Measurements from ENCODE around the gene ANXA6.
A peak's percentile ranks its signal among the peaks of the same experiment; 100 is the strongest.

ANXA6 gene

GRCh38 chr5:151058891-151059489 is 98.6 kb downstream of the ANXA6 start:
- DNase-seq (ENCODE audit: low read depth): no peak
- TF ChIP-seq CTCF (conservative IDR thresholded peaks at IDR 0.05; ENCODE audit: low read depth, low read length): no peak
- H3K4me3 ChIP-seq (ENCODE audit: low read depth, low read length): no peak overlapping the region

GRCh38 chr5:151058301-151058700 is 99.3 kb downstream of the ANXA6 start:
- no peak overlapping the region for H3K4me3 ChIP-seq (ENCODE audit: low read depth, low read length)
- TF ChIP-seq CTCF (conservative IDR thresholded peaks at IDR 0.05; ENCODE audit: low read depth, low read length): peak; percentile 26
- DNase-seq (ENCODE audit: low read depth): no peak

- TF ChIP-seq CTCF (conservative IDR thresholded peaks at IDR 0.05; ENCODE audit: low read depth, low read length): no peak
- no peak overlapping the region for H3K4me3 ChIP-seq (ENCODE audit: low read depth, low read length)
- DNase-seq (ENCODE audit: low read depth): no peak
Observed at GRCh38 chr5:151056379-151057325, 100.9 kb downstream of the ANXA6 start.

- TF ChIP-seq CTCF (conservative IDR thresholded peaks at IDR 0.05; ENCODE audit: low read depth, low read length): no peak
Observed at GRCh38 chr5:151055336-151055735, 102.2 kb downstream of the ANXA6 start.

GRCh38 chr5:151054709-151055108 is 102.9 kb downstream of the ANXA6 start:
- no peak overlapping the region for H3K4me3 ChIP-seq (ENCODE audit: low read depth, low read length)
- TF ChIP-seq CTCF (conservative IDR thresholded peaks at IDR 0.05; ENCODE audit: low read depth, low read length): no peak
- DNase-seq (ENCODE audit: low read depth): no peak

More at GRCh38 chr5:151055336-151055735, 102.2 kb downstream of the ANXA6 start:
- no peak for DNase-seq (ENCODE audit: low read depth)
- no peak overlapping the region for H3K4me3 ChIP-seq (ENCODE audit: low read depth, low read length)

- no peak overlapping the region for H3K4me3 ChIP-seq (ENCODE audit: low read depth, low read length)
- DNase-seq (ENCODE audit: low read depth): no peak
- no peak for TF ChIP-seq CTCF (conservative IDR thresholded peaks at IDR 0.05; ENCODE audit: low read depth, low read length)
Observed at GRCh38 chr5:151053796-151054462, 103.7 kb downstream of the ANXA6 start.

All from choroid plexus epithelial cell (primary cell).